Gastroesophageal sphincter (tissue), 3 donors: ENCODE data around the gene ANGEL2.

Source experiments
- CTCF ChIP-seq, 4 experiments: fragments of 200-600 bp in 2 of 4; fragments of 450-650 bp in 2 of 4; sonication (generic) in 1 of 4; IDR thresholded peaks; one replicate each; pipeline ENCODE4 v1.5.1; 2017 to 2019; ENCODE audit warnings: antibody characterized with exemption in 4 of 4, mild to moderate bottlenecking in 2 of 4, moderate library complexity in 2 of 4
- POLR2A ChIP-seq, 2 donors: fragments of 450-650 bp; IDR thresholded peaks; one replicate each; pipeline ENCODE4 v1.6.1; 2017; ENCODE audit warnings: antibody characterized with exemption in 2 of 2, mild to moderate bottlenecking in 2 of 2, moderate library complexity in 1 of 2
- POLR2AphosphoS5 ChIP-seq: sonication (generic); formaldehyde crosslinking; IDR thresholded peaks from one replicate; pipeline ENCODE4 v1.6.1; 2017; ENCODE audit warnings: antibody characterized with exemption

GRCh38 chr1:212951126-212951946 is 64.3 kb downstream of the ANGEL2 start:
- TF ChIP-seq POLR2A (IDR thresholded peaks at IDR 0.05): no peak
- no peak for TF ChIP-seq POLR2AphosphoS5
- TF ChIP-seq CTCF (IDR thresholded peaks at IDR 0.05): no peak
